WERI-Rb-1 (cell line): ENCODE results near the gene PARP14.

Experiments
- DNase-seq: peaks from one replicate; pipeline ENCODE4 v3.0.0-alpha.2; 2020
- H3K27ac ChIP-seq: fragments of 250-450 bp; sonication (Bioruptor Pico); 2 replicates; pipeline ENCODE4 v1.5.1; 2020; ENCODE audit warnings: mild to moderate bottlenecking, moderate library complexity
- H3K27me3 ChIP-seq: fragments of 250-450 bp; sonication (Bioruptor Pico); 2 replicates; pipeline ENCODE4 v1.5.1; 2021; ENCODE audit warnings: mild to moderate bottlenecking, low read depth, moderate library complexity; ENCODE audit not compliant: insufficient read depth, severe bottlenecking
- H3K36me3 ChIP-seq: fragments of 250-450 bp; sonication (Bioruptor Pico); 2 replicates; pipeline ENCODE4 v1.5.1; 2020; ENCODE audit warnings: mild to moderate bottlenecking, moderate library complexity
- H3K4me3 ChIP-seq: 2 replicates; pipeline ENCODE4 v1.5.1; 2011; ENCODE audit warnings: low read depth, mild to moderate bottlenecking, control low read depth, low read length
- H3K9me3 ChIP-seq: fragments of 250-450 bp; sonication (Bioruptor Pico); 2 replicates; pipeline ENCODE4 v1.5.1; 2021; ENCODE audit warnings: mild to moderate bottlenecking, moderate library complexity; ENCODE audit not compliant: severe bottlenecking
- CTCF ChIP-seq: IDR thresholded peaks from 2 replicates; pipeline ENCODE4 v1.5.1; 2011; ENCODE audit warnings: low read depth, mild to moderate bottlenecking, control low read depth, inconsistent platforms, low read length

PARP14 gene

GRCh38 chr3:122758877-122759560 lies 78.4 kb downstream of the PARP14 start:
- Histone ChIP-seq H3K27me3 (no peaks in the 10 kb centered on the region), H3K4me3 (no peak overlapping the region), H3K27ac (no peak overlapping the region), H3K36me3 (peaks cover 8% of the 10 kb centered on the region), H3K9me3 (no peaks in the 10 kb centered on the region)
- no peak for TF ChIP-seq CTCF
- DNase-seq: no peak

GRCh38 chr3:122760453-122761271 lies 80.0 kb downstream of the PARP14 start:
- TF ChIP-seq CTCF: no peak
- Histone ChIP-seq H3K27ac (no peak overlapping the region), H3K27me3 (no peaks in the 10 kb centered on the region), H3K36me3 (no peaks in the 10 kb centered on the region; the same call in none of the 2 replicates), H3K9me3 (no peaks in the 10 kb centered on the region), H3K4me3 (no peak overlapping the region)
- no peak for DNase-seq

GRCh38 chr3:122766430-122766829 lies 85.8 kb downstream of the PARP14 start:
- no peak overlapping the region for H3K4me3 ChIP-seq
- peaks cover 4% of the 10 kb centered on the region; the same call in 1 of the 2 replicates for H3K36me3 ChIP-seq
- H3K27me3 ChIP-seq: no peaks in the 10 kb centered on the region
- no peak overlapping the region for H3K27ac ChIP-seq
- no peak for DNase-seq
- H3K9me3 ChIP-seq: no peaks in the 10 kb centered on the region
- TF ChIP-seq CTCF: no peak

GRCh38 chr3:122767540-122768372 lies 87.1 kb downstream of the PARP14 start:
- H3K36me3 ChIP-seq: peaks cover 4% of the 10 kb centered on the region; the same call in 1 of the 2 replicates
- no peaks in the 10 kb centered on the region for H3K27me3 ChIP-seq
- no peaks in the 10 kb centered on the region for H3K9me3 ChIP-seq
- H3K27ac ChIP-seq: no peak overlapping the region
- H3K4me3 ChIP-seq: no peak overlapping the region
- DNase-seq: no peak
- TF ChIP-seq CTCF: no peak

GRCh38 chr3:122770521-122771202 lies 90.0 kb downstream of the PARP14 start:
- Histone ChIP-seq H3K4me3 (no peak overlapping the region), H3K36me3 (peaks cover 4% of the 10 kb centered on the region; the same call in 1 of the 2 replicates), H3K27me3 (no peaks in the 10 kb centered on the region), H3K9me3 (no peaks in the 10 kb centered on the region), H3K27ac (no peak overlapping the region)
- no peak for DNase-seq
- no peak for TF ChIP-seq CTCF
